HG03342 (cell line): ENCODE data around the gene RHOU.
"Not testable (repeated sequence)": the region's sequence is repeated elsewhere in the genome, so short reads cannot be mapped to it uniquely, and the experiment has no call there.

Source experiments
- ATAC-seq: cut with Tn5 transposase; IDR thresholded peaks from one replicate; pipeline ENCODE4 v1.9.1; 2021; ENCODE audit warnings: mild to moderate bottlenecking, moderate library complexity; ENCODE audit not compliant: unreplicated experiment

Gene RHOU

GRCh38 chr1:228734881-228735801, at the start of gene RHOU:
Gene RHOU (plus strand): TSS chr1:228735479. CDS start chr1:228735743, 264 bp downstream.
- ATAC-seq, result peak; percentile 57

GRCh38 chr1:228687587-228687986, 47.7 kb upstream of the RHOU start:
- ATAC-seq, result no peak

GRCh38 chr1:228689255-228689654, 46.0 kb upstream of the RHOU start:
- ATAC-seq, result no peak

DNA sequence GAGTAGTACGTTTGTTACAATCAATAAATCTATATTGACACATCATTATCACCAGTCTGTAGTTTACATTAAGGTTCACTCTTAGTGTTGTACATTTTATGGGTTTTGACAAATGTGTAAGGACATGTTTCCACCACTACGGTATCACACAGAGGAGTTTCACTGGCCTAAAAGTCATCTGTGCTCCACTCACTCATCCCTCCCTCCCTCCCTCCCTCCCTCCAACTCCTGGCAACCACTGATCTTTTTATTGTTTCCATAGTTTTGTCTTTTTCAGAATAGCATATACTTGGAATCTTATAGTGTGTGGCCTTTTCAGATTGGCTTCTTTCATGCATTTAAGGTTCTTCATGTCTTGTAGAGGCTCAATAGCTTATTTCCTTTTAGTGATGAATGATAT, 44.1 kb upstream of the RHOU start:
- no peak for ATAC-seq

DNA sequence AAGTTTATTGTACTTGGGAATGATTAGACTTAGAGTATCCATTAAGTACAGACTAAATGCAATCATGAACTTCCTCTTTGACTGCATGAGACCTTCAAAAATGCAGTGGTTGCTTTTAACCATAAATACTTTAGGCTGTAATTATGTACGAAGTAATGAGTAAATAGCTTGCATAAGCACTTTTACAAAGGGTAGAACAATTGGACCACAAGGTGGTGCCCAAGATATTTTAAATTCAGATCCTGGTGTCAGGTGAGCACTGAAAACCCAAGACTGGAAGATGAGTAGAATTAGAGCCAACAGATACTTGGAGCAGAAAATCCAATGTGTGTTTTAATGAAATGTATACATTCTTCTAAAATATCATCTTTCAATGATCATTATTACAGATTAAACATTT, 43.4 kb upstream of the RHOU start:
- no peak for ATAC-seq

DNA sequence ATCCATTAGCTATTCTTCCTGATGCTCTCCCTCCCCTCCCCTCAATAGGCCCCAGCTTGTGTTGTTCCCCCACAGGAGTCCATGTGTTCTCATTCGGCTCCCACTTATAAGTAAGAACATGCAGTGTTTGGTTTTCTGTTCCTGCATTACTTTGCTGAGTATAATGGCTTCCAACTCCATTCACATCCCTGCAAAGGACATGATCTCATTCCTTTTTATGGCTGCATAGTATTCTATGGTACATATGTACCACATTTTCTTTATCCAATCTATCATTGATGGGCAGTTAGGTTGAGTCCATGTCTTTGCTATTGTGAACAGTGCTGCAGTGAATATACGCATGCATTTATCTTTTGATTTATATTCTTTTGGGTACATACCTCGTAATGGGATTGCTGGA, 40.8 kb upstream of the RHOU start:
- ATAC-seq, result not testable (repeated sequence)

DNA sequence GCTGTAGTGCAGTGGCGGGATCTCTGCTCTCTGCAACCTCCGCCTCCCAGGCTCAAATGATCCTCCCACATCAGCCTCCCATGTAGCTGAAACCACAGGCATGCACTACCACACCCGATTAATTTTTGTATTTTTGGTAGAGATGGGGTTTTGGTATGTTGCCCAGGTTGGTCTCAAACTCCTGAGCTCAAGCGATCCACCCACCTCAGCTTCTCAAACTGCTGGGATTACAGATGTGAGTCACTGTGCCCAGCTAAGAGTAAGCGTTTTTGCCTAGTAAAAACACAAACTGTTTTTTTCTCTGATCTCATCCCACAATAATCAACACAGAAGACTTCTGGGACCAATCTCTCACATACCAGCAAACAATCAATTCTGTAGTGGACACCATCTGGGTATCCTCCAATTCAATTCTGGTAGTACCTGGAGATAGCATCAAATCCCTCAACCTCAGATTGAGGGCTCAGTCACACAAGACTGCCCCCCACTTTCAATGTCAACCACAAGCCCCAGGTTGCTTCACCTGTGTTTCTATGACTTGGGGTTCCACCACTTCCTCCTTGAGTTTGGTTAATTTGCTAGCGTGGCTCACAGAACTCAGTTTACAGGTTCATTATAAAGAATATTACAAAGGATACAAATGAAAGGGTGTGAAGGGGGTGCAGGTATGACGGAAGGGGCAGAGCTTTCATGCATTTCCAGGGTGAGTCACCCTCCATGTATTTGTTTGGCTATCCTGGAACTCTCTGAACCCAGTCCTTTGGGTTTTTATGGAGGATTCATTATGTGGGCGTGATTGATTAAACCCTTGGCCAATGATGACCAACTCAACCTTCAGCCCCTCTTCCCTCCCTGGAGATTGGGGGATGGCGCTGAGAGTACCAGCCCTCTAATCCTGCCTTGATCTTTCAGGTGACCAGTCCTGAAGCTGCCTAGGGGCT, 40.0 kb upstream of the RHOU start:
- ATAC-seq, result no peak

DNA sequence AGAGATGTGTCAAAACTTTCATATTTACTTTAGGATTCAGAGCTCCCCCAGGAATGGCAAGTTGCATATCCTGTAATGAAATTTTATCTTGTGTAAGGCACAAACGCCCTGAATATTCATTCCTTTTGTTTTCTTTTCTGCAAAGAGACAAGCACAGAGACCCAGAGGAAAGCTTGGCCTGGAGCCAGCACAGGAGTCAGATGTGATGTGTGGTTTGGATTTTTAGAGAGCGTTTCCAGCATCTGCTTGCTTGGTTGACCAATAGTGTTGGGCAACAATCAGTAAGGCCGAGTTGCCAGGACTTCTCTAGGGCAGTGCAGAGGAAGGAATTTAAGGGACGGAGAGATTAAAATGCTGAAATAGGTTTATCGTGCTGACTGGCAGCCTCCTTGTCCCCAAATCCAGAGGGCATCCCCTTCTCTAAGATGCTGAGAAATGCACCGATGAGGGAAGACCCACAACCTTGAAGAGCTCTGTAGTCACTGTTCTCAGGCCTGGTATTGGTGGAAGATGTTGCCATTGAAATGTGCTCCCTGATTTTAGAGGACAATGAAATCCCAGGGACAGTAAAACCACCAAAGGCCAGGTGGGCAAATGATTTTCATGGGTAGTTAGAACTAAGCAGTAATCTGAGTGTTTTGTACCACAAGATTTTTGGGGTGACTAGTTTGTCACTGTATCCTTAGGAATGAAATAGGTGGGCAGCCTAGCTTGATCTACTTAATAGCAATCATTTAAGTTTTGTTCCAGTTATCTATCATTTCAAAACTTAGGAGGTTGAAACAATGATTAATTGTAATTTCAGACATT, 37.9 kb upstream of the RHOU start:
- no peak for ATAC-seq

DNA sequence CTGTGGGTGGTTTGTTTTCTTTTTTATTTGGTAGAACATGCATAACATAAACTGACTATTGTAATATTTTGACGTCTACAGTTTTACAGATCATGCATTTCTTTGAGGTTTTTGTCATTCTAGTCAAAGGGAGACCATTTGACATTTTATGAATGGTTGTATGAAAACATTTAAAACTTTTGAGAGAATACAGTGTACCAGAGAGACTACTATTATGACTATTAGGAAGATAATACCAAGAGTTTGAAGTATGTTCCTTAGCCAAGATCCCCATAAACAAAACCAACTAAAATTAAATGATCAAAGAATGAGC, 37.3 kb upstream of the RHOU start:
- no peak for ATAC-seq

- no peak for ATAC-seq
These were observed 32.8 kb upstream of the RHOU start for GRCh38 chr1:228702433-228702832.

DNA sequence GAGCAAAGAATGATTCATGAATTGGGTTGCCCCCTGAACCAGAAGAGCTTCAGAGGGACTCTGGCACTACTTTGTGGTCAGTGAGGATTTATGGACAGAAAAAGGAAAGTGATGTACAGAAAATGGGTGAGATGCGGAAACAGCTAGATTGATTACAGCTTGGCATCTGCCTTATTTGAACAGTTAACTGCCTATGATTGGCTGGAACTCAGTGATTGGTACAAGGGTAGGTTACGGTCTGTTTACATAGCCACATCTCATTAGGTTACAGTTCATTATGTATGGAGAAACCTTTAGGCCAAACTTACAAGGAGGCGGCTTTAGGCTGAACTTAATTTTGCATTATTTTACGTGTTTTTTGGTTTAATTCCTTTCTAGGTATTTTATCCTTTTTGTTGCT, 29.0 kb upstream of the RHOU start:
- ATAC-seq, result no peak

GRCh38 chr1:228717081-228717480, 18.2 kb upstream of the RHOU start:
- ATAC-seq, result no peak

DNA sequence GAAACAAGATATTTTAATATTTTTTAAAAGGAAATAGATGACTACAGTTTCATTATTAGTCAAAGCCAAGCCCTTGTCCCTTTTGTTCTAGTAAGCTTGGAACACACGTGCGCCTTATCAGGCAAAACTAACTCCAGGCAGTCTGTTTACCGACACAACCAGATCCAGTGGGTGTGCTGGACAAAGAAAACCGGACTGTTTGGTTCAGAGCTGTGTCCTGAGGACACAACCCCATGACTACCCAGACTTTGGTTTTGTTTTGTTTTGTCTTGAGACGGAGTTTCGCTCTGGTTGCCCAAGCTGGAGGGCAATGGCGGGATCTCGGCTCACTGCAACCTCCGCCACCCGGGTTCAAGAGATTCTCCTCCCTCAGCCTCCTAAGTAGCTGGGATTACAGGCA, 13.9 kb upstream of the RHOU start:
- ATAC-seq, result no peak

DNA sequence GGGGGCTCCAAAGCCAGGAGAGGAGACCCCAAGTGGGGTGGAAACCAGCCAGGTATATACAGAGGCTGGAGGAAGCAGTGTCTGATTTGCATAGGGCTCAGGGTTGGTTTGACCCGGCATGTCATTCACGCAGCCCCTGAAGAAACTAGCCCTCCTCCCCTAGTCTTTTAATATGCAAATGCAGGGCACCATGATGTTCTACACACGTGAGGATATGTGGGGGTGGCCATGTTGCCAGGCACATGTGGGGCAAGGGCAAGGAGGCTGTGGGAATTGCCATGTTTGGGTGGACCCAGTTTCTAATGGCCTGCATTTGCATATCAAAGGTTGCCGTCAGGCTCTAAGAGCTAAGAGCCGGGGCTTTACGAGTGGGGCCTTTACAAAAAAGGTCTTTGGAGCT, 12.0 kb upstream of the RHOU start:
- ATAC-seq, result no peak

GRCh38 chr1:228723921-228724320, 11.4 kb upstream of the RHOU start:
- no peak for ATAC-seq

- ATAC-seq, result no peak
These were observed 10.1 kb upstream of the RHOU start for GRCh38 chr1:228725178-228725577.

DNA sequence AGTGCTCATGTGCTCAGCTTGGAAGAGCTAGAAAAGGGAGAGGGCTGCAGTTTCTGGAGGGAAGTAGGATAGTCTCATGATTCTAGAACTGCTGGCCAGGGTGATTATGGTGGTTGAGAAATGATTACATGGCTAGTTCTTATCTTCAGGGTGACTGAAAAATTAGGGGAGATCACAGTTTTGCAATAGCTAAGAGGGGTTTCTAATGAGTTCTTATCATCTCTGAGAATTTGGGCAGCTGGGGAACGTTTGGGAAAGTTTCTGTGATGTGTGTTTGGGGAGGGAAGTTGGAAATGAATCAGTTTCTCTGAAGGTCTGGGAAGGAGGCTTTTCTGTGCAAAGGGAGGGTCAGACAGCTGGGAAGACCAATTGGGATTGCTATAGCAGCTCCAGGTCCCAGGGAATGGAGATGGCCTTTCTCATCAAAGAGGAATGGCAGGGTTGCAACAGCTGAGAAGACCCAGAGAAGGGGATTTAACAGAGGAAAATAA, 7.6 kb upstream of the RHOU start:
- no peak for ATAC-seq

GRCh38 chr1:228732426-228732825, 2.9 kb upstream of the RHOU start:
- ATAC-seq, result no peak

- no peak for ATAC-seq
These were observed 1.7 kb upstream of the RHOU start for GRCh38 chr1:228733576-228733975.

DNA sequence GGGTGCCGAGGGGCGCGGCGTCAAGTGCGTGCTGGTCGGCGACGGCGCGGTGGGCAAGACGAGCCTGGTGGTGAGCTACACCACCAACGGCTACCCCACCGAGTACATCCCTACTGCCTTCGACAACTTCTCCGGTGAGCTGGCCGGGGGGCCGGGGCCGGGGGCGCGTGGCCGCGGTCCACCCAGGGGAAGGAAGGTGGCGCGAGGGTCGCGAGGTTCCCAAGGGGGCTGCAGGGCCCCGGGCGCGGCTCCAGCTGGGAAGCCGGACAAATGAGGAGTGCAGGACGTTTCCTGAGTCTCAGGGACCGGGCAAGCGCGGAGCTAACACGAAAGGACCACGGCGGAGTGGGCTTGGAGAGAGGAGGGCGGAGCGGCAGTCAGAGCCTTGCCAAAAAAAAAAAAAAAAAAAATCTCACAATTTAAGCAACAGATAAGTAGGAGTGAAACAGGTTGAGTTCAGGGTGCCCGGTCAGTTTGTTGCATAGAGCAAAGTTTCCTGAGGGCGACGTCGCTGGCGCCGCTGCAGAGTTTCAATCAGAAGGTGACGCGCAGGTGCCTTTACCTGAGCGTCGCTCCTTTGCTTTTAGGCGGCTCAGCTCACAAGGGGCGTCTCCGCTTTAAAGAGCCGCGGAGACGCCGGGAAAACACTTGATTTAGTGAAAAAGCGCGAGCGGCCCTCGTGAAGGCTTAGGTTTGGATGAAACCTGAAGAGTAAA, 750 bp downstream of the RHOU start:
- ATAC-seq, result no peak
